ENCODE results near the gene KCTD15. TPM values are rescaled to one million over a fixed set of nuclear protein-coding genes. Genes with fewer than 3 reads are reported as not detected.

KCTD15 gene
- total and polyA plus RNA-seq, 2 of the 4 experiments (the other 2 are of a cell fraction): 16.3 to 19.6 TPM

DNA sequence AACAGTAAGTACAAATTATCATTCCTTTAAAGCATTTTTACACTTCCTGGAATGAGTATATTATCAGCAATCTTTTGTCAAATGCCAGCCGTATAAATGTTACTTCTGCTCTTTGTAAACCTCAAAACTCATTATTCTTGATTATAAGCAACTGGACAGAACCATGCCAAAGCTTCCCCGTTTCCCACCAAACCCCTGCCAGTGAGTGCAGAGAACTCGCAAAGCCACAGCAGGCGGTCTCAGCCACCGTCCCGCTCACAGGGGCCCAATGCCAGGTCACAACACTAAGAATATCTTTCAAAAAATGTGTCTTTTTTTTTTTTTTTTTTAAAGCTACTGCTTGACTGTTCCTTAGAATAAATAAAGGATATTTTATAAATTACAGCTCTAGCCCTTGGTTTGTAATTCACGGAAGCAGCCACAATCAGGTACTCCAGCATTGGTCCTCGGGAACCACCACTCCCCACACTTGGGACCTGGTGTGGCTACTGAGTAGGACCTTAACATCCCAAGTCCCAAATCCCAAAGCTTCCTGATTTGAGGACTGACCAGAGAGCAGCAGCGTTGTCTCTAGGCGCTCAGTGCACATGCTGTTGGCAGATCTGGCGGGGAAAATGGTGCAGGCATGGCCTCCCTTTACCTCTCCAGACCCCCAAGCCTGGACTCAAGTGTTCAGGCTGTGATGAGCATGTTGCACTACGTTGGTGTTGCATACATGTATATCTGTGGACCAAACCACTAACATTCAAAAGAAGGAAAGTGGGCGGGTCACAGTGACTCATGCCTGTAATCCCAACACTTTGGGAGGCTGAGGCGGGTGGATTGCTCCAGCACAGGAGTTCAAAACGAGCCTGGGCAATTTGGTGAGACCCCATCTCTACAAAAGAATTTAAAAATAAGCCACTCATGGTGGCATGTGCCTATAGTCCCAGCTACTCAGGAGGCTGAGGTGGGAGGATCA is 19.0 kb downstream of the KCTD15 start:
- Histone ChIP-seq H4K91ac (ENCODE audit: insufficient read depth, low read depth, low read length) (no peak overlapping the region), H3K79me1 (ENCODE audit: low read depth in 1 of 2, low read length in 2 of 2) (no peaks in the 10 kb centered on the region), H3K27me3 (ENCODE audit: control insufficient read depth, insufficient read depth, low read length) (no peaks in the 10 kb centered on the region), H3K9ac (ENCODE audit: low read depth, low read length) (no peak overlapping the region), H4K20me1 (ENCODE audit: insufficient read depth, low read length) (no peaks in the 10 kb centered on the region), H3K4ac (ENCODE audit: low read depth, low read length) (no peak overlapping the region), H3K14ac (replicated peaks; ENCODE audit: low read depth, low read length) (no peak overlapping the region), H2BK5ac (ENCODE audit: low read depth, low read length, poor library complexity, severe bottlenecking) (no peak overlapping the region), H3K4me2 (ENCODE audit: low read depth, low read length) (no peak overlapping the region), H3K56ac (ENCODE audit: extremely low read depth, insufficient read depth, low read length) (no peak overlapping the region), H3K36me3 (ENCODE audit: control insufficient read depth, insufficient read depth, low read length) (peaks cover 20% of the 10 kb centered on the region), H3K23ac (ENCODE audit: low read depth, low read length) (no peak overlapping the region), H3K9me1 (ENCODE audit: insufficient read depth, low read length) (no peaks in the 10 kb centered on the region), H3K18ac (ENCODE audit: low read depth, low read length) (no peak overlapping the region), H3K9me3 (ENCODE audit: control insufficient read depth, insufficient read depth, low read length) (no peaks in the 10 kb centered on the region), H3K4me3 (ENCODE audit: insufficient read depth, low read depth, low read length) (no peak overlapping the region), H4K5ac (ENCODE audit: low read depth, low read length) (no peak overlapping the region), H2AK9ac (replicated peaks; ENCODE audit: low read depth, low read length, poor library complexity) (no peak overlapping the region), H4K8ac (ENCODE audit: low read depth in 2 of 2, low read length in 2 of 2) (no peak overlapping the region), H3K27ac (ENCODE audit: insufficient read depth, low read length) (no peak overlapping the region), H2AFZ (replicated peaks; ENCODE audit: low read length, poor library complexity) (no peak overlapping the region), H2BK15ac (ENCODE audit: low read depth, low read length) (no peak overlapping the region), H2BK120ac (ENCODE audit: low read depth, low read length) (no peak overlapping the region), H2BK20ac (ENCODE audit: low read depth, low read length) (no peak overlapping the region), H3K4me1 (ENCODE audit: control insufficient read depth, insufficient read depth, low read length) (peaks cover 3% of the 10 kb centered on the region; the same call in 1 of the 2 replicates), H2AK5ac (ENCODE audit: low read depth, low read length) (no peak overlapping the region)
- dilution Hi-C loops (cut with HindIII; ENCODE audit: low sequenced_read_pairs, unreplicated experiment): no loop called here
- 90% methylated on average over 2 of the region's 15 CpGs; no CpG with 5 or more reads in 1 of the 2 experiments for WGBS, 2 experiments (ENCODE audit: extremely low coverage in 2 of 2, insufficient read length in 1 of 2)
- TF ChIP-seq, protein P1, sequence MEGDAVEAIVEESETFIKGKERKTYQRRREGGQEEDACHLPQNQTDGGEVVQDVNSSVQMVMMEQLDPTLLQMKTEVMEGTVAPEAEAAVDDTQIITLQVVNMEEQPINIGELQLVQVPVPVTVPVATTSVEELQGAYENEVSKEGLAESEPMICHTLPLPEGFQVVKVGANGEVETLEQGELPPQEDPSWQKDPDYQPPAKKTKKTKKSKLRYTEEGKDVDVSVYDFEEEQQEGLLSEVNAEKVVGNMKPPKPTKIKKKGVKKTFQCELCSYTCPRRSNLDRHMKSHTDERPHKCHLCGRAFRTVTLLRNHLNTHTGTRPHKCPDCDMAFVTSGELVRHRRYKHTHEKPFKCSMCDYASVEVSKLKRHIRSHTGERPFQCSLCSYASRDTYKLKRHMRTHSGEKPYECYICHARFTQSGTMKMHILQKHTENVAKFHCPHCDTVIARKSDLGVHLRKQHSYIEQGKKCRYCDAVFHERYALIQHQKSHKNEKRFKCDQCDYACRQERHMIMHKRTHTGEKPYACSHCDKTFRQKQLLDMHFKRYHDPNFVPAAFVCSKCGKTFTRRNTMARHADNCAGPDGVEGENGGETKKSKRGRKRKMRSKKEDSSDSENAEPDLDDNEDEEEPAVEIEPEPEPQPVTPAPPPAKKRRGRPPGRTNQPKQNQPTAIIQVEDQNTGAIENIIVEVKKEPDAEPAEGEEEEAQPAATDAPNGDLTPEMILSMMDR (conservative IDR thresholded peaks at IDR 0.05; ENCODE audit: low read depth, low read length): no peak
- TF ChIP-seq SMC3 (IDR thresholded peaks at IDR 0.05; ENCODE audit: low read depth, low read length) (no peak), MAFK (IDR thresholded peaks at IDR 0.05; ENCODE audit: low read depth, low read length) (no peak), MAZ (IDR thresholded peaks at IDR 0.05; ENCODE audit: borderline replicate concordance, low read depth, low read length) (no peak), CEBPB (IDR thresholded peaks at IDR 0.05; ENCODE audit: low read depth, low read length) (no peak), CHD1 (IDR thresholded peaks at IDR 0.05; ENCODE audit: low read depth, low read length) (no peak)
- TF ChIP-seq, protein P2, sequence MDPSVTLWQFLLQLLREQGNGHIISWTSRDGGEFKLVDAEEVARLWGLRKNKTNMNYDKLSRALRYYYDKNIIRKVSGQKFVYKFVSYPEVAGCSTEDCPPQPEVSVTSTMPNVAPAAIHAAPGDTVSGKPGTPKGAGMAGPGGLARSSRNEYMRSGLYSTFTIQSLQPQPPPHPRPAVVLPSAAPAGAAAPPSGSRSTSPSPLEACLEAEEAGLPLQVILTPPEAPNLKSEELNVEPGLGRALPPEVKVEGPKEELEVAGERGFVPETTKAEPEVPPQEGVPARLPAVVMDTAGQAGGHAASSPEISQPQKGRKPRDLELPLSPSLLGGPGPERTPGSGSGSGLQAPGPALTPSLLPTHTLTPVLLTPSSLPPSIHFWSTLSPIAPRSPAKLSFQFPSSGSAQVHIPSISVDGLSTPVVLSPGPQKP (IDR thresholded peaks at IDR 0.05; ENCODE audit: borderline replicate concordance, low read depth, low read length): no peak
- intact Hi-C loops (cut with micrococcal nuclease): no loop called here
- ATAC-seq (ENCODE audit: low read depth) (no peak), DNase-seq (peak; percentile 34)
- BruUV-seq (replicated peaks): no TSS peak
- ChIA-PET POLR2A (ENCODE audit: unreplicated experiment) (no interaction called here), CTCF (interaction anchor here (0.6 kb wide), 2 partner anchors 12 to 320 kb away, joined by 3 to 6 read pairs; no protein-coding TSS in a partner anchor)
- in situ Hi-C loops (cut with MboI; ENCODE audit: low sequenced_read_pairs): no loop called here

Measured in IMR-90 (cell line).